ENCODE results near the gene VIT. TPM values are rescaled to one million over a fixed set of nuclear protein-coding genes. Genes with fewer than 3 reads are reported as not detected.

VIT gene, protein sequence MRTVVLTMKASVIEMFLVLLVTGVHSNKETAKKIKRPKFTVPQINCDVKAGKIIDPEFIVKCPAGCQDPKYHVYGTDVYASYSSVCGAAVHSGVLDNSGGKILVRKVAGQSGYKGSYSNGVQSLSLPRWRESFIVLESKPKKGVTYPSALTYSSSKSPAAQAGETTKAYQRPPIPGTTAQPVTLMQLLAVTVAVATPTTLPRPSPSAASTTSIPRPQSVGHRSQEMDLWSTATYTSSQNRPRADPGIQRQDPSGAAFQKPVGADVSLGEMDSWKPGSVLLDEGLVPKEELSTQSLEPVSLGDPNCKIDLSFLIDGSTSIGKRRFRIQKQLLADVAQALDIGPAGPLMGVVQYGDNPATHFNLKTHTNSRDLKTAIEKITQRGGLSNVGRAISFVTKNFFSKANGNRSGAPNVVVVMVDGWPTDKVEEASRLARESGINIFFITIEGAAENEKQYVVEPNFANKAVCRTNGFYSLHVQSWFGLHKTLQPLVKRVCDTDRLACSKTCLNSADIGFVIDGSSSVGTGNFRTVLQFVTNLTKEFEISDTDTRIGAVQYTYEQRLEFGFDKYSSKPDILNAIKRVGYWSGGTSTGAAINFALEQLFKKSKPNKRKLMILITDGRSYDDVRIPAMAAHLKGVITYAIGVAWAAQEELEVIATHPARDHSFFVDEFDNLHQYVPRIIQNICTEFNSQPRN
- total RNA-seq, result 1 to 10 TPM in 1 of 2 donors, under 1 TPM in 1; 0.50 to 1.3 TPM
- long read RNA-seq, partial matches to known transcripts, result 0 of 21 reads
- long read RNA-seq, other reads (novel, unspliced or antisense), result 19 of 21 reads

DNA sequence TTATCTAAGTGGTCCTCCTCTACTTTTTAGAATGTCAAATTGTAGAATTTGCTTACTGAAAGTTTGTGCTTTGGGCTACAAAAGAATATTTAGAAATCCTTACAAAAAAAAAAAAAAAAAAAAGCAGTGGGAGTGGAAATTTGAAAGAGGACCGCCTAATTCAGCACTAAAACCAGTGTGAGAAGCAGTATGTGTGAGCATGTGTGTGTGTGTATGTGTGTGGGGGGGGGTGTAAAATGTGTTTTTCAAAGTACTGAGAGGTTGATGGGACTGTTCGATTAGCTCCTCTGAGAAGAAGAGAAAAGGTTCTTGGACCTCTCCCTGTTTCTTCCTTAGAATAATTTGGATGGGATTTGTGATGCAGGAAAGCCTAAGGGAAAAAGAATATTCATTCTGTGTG, at the start of gene VIT:
Gene VIT (plus strand): TSS at position 175 of the 400 bp plus-strand sequence. CDS start 19,664 bp downstream, outside the sequence.
- no peak for DNase-seq
- intact Hi-C loops (cut with DNase I, micrococcal nuclease), result no loop called here
- ATAC-seq, result no peak

DNA sequence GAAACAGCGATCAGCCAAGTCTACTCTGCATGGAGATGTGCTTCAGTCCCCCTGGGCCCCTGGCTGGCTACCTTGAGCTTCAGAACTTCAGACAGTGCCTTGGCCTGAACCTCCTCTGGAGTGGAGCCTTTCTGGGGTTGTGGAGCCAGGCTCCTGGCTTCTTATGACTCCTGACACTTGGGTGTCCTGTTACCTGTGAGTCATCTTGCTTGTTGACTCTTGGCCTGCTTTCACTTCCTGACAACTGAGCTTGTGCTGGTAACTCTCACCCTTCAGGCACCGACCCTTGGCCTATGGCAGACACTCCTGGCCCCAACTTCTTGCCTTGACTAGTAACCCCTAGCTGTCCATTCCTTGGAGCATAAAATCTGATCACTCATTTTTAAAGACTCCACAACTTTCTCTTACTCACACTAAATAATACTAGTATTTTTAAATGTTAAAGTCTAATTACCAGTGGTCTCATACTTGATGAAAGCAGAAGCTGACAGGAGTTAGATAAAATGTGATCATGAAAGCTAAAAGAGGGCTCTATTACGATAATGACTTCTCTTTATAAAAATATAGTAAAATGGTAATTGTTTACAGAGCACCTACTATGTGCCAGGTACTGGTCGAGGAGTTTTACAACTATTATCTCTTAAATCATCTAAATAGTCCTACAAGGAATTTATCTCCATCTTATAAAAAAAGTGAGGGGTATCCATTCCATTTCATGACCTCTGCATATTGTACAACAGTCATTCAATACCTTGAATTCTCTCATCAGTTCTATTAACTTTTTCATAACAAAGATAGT, 46.3 kb upstream of the VIT start:
- DNase-seq (peak; percentile 17 to 58), ATAC-seq (peak; percentile 99)
- intact Hi-C loops (cut with DNase I, micrococcal nuclease), result no loop called here

DNA sequence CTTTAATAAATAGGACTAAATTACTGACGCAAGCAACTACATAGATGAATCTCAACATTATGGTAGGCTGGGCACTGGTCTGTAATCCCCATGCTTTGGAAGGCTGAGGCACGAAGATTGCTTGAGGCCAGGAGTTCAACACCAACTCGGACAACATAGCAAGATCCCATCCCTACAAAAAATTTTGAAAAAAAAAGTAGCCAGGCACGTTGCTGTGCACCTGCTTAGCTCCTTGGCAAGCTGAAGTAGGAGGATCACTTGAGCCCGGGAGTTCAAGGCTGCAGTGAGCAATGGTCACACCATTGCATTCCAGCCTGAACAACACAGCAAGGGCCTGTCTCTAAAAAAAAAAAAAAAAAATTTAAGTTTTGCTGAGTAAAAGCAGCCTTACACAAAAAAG, 43.4 kb upstream of the VIT start:
- DNase-seq (no peak), ATAC-seq (no peak)
- intact Hi-C loops (cut with DNase I, micrococcal nuclease), result no loop called here

DNA sequence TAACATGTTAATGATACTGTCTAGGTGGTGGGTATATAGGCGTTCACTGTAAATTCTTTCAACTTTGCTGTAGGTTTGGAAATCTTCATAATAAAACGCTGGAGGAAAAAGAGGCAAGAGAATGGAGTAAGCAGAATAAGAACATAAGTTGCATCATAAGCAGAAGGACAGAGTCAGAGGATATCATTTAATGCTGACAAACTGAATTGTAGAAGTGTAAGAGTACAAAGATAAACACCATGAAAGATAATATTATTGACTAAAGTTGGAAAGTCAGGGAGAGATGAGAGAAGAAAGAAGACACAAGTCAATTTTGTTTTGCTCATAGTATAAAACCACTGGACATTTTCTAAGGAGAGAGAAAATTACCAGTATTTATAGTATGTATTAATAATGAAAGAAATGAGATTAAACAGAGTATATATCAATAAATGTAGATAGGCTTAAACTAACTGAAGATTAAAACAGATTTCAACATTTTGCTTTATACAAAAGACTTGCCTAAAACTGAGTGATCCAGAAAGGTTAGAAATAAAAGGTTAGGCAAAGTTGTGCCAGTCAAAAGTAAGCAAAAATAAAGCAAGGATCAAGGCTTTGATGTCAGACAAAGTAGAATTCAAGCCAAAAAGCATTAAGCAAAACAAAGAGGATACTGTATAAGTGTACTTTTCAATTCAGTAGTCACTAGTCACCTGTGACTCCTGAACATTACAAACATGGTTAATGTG, 42.4 kb upstream of the VIT start:
- intact Hi-C loops (cut with DNase I, micrococcal nuclease), result no loop called here
- DNase-seq, result no peak
- no peak for ATAC-seq

DNA sequence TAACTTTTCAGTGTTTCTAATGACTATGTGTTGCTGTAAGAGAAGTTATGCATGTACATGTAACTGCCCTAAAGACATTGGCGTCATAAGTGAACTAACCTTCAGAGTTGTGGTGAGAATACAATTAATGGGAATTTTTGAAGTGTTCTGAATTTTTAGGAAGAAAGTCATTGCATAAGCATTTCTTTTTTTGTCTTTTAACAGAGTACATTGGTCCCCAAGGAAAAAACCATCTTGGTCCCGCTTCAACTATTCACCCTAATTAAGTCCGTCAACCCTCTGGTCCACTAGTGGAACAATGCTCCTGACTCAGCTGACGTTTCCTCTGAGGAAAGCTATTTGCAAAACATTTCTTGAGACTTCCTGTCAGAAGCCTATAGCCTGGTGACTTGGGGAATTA, 41.1 kb upstream of the VIT start:
- no peak for DNase-seq
- no peak for ATAC-seq

DNA sequence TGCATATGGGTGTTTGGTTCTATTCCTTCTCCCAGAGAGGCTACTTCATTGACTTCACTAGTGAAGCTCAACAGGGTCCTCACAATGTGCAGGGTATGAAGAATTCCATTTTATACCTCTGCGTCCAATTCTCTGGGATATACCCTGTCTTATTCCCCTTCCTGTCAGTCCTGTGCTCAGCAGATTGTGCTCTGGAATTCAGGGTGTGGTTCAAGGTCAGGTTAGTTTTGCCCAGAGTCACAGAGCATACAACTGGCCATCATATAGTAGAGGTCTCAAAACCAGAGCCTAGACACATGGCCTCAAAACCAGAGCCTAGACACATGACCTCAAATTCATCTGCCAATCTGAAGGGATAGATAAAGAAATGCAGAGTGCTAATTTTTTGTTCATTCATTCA, 38.8 kb upstream of the VIT start:
- ATAC-seq, result no peak

More for the DNA sequence above, 41.1 kb upstream of the VIT start:
- intact Hi-C loops (cut with DNase I, micrococcal nuclease), result no loop called here

DNA sequence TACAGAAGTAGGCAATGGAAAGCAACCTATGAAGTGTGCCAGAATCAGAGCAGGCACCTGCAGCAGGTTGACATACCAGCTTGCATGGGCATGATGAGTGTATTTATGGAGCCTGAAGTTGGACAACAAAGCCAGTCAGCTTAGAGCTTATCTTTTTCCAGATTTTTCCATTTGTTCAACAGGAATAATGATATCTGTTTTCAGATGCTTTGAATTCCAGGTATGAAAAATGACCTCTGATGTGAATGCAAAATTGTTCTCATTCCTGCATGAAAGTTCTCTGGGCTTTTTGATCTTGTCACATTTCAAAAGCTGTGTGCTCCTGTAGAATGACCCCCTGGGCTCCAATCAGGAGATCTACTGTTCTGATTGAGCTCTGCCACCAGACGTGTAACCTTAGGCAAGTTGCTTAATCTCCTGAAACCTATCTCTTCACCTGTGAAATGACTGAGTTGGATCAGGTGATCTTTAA, 38.2 kb upstream of the VIT start:
- no peak for DNase-seq
- no peak for ATAC-seq
- intact Hi-C loops (cut with DNase I, micrococcal nuclease), result no loop called here

More for the DNA sequence above, 38.8 kb upstream of the VIT start:
- intact Hi-C loops (cut with DNase I, micrococcal nuclease), result no loop called here
- no peak for DNase-seq

DNA sequence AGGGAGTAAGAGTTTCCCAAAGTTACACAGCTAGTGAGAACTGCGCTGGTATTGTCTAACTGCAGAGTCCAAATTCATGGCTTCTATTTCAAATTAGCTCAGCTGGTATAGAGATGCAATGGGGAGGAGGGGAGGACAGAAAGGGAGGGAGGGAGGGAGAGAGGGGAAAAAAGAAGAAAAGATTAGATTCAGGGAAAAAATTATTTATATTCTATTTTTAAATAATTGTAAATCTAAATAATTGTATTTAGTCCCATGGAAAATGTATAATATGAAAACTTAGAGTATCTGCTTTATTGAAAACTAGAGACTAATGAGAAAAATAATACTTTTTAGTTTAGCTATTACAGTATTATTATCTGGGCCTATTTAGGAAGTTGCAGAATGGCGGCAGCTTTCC, 37.3 kb upstream of the VIT start:
- intact Hi-C loops (cut with DNase I, micrococcal nuclease), result no loop called here
- DNase-seq (no peak), ATAC-seq (no peak)

DNA sequence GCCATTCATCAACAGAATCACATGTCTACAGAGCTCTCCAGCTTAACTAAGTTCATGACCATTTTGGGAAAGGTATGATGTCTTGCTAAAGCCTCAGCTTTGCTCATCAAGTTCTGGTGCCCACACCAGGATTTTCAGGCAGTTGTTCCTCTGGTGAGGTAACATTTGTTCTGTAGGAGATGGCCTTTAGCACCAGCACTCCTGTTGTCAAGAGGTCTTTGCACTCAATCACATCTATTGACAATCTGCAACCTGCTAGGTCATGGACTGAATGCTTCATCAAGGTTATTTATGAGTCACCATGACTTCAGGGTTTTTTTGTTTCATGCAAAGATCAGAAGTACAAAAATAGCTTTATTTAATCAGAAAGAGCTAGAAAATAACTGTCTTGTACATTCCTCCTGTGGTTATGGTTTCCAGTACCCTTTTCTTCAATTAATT, 36.6 kb upstream of the VIT start:
- ATAC-seq, result no peak
- DNase-seq, result no peak
- intact Hi-C loops (cut with DNase I, micrococcal nuclease), result loop anchor here in 1 of 2 donors (5.0 kb wide), 1 partner anchor 308 kb away; no protein-coding TSS in a partner anchor

DNA sequence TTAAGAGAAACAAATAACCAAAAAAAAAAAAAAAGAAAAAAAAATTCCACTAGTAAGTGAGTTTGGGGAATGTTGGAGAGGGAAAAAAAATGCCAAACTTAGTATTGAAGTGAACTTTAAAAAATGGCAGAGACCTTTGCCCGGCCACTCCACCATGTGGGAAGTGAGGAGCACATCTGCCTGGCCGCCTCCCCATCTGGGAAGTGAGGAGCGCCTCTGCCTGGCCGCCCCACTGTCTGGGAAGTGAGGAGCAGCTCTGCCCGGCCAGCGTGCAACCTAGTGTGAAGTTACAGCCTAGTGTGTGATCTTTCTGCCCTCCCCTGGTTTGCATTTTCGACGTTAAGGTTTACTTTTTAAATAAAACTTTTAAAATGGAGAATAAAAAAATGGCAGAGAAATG, 33.9 kb upstream of the VIT start:
- intact Hi-C loops (cut with DNase I, micrococcal nuclease), result loop anchor here in 1 of 2 donors (5.0 kb wide), 1 partner anchor 310 kb away; no protein-coding TSS in a partner anchor
- ATAC-seq (no peak), DNase-seq (no peak)

DNA sequence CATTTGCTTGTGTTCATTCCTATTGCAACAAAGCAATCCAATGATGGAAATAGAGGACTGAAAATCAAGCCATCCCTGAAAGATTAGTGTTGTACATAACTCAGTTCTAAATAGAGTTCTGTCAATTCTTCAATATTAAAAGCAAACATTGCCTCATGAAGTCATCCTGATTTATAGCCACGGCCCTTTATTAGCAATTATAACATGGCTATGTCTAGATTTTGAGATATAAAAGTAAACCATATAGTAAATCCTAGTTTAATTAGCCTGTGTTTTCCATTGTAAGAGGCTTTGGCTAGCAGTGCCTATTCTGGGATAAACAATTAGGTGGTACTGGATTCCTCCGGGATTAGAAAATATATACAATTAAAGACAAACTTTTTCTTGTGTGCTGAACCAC, 33.2 kb upstream of the VIT start:
- DNase-seq (no peak), ATAC-seq (no peak)
- intact Hi-C loops (cut with DNase I, micrococcal nuclease), result loop anchor here in 1 of 2 donors (5.0 kb wide), 1 partner anchor 311 kb away; no protein-coding TSS in a partner anchor

DNA sequence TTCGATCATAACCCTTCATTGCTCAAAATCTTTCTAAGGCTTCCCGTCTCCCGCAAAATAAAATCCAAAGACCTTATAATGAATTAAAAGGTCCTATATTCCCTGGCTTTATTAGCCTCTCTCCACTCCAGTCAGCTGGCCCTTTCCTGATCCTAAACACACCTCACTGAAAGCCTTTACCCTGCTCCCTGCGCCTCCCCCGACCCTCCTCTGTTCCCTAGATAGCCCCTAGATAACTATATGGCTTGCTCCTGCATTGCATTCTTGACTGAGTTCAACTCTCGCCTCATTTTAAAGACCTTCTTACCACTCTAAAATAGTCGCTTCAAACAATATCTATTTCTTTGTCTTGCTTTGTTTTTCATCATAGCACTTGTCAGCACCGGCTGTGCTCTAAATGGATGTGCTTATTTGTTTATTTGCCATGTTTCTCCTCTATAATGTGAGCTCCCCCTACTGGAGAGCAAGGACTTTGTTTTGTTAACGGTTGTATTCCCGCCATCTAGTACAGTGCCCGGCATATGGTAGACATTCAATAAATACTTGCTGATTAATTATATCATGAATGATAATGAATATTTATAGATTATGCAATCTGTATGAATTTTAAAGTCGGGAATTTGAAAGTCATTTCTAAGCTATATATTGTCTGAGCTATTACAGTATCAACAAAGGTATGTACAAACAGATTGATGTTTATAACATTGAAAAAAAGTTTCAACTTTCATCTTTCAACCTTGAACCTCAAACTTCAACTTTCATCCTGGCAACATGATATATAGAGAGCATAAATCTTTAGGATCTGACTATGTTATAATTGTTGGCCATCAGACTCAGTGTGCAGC, 32.4 kb upstream of the VIT start:
- ATAC-seq, result peak; percentile 85
- DNase-seq, result no peak
- intact Hi-C loops (cut with DNase I, micrococcal nuclease), result loop anchor here in 1 of 2 donors (5.0 kb wide), 1 partner anchor 312 kb away; no protein-coding TSS in a partner anchor

DNA sequence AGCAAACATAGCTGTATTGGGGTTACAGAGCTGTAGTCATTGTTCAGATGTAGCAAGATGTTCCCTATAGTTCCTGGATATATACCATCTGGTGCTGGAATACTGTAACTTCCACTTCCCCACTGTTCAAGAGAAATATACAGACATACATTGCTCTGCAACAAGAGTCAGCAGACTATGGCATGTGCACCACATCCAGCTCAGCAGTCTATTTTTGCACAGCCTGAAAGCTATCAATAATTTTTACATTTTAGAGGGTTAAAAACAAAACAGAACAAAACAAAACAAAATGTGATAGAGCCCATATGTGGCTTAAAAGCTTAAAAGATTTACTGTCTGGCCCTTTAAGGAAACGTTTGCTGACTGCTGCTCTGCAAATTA, 31.8 kb upstream of the VIT start:
- intact Hi-C loops (cut with DNase I, micrococcal nuclease), result loop anchor here in 1 of 2 donors (5.0 kb wide), 1 partner anchor 312 kb away; no protein-coding TSS in a partner anchor
- ATAC-seq, result no peak
- no peak for DNase-seq

DNA sequence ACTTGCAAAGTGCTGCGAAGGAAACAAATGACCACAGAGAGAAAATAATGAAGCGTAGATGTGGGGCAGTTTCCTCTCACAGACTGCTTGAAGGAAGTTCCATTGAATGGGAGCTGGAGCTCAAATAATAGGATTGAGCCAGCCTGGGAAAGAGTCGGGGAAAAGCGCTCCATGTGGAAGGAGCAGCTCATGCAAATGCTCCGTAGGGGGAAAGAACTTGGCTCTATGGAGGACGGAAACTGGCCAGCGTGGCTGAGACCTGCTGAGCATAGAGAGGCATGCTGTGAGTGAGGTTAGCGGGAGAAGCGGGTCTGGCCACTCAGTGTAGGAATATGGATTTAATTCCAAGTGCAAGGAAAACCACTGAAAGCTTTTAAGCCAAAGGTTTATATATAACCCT, 28.6 kb upstream of the VIT start:
- no peak for DNase-seq
- intact Hi-C loops (cut with DNase I, micrococcal nuclease), result no loop called here
- no peak for ATAC-seq

DNA sequence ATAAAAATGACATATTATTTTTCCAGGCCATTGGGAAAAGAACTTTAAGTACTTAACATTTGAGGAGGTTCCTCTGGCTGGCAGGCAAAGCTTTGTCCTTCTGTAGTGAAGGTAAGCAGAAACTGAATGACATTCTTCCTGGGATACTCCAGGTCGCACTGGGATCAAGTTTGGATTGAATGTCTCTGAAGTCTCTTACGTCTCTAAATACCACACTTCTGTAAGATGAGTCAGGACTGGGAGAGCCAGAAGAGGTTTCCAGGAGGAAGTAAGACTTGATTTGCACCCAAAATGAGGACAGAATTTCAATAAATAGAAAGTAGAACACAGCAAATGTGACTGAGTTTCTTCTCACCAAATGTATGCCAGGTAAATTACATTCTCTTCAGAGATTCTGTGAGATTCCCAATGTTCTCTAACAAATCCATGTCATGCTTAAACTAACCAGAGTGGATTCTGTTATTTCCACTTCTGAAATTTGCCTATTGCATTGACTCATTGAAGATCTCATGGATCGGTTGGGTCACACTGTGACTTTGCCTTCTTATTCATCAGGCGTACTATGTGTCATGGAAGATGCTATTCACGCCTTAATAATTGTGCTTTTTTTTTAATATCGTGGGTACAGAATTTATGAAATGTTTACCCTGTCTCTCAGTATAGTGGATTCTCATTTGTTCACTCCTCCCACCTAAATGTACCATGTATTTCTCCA, 25.5 kb upstream of the VIT start:
- DNase-seq (no peak), ATAC-seq (no peak)
- intact Hi-C loops (cut with DNase I, micrococcal nuclease), result no loop called here

DNA sequence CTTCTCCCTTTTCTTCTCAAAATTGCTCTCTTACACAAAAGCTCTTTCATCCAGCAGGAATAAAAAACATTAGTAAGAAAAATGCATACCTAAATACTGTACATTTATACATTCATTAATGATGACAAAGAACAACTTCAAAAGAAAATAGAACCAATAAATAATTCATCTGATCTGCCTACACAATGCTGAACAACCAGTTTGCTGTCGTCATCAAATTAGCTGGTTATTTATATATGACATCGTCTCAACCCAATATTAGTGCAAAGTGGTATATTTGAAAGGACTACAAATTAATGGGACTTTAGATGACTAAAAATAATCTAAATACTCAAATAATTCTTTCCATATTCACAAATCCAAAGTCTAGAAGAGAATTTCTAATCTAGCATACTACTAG, 24.8 kb upstream of the VIT start:
- no peak for DNase-seq
- ATAC-seq, result no peak
- intact Hi-C loops (cut with DNase I, micrococcal nuclease), result no loop called here

DNA sequence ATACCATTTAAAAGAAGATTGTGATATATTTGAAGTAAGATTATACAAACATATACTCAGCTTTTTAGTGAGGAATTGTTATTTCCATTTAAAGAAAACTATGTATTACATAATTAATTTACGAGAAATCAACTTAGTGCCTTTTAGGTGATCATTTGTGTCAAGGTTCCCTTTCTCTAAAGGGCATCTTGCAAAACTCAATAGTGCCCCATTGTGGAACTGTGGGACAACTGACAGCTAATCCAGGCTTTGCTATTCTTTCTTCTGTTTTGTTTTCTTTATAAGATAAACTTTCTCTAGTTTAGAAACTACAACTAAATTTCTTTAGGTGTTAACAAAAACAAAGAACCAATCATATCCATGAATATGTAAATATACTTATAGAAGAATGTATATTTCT, 24.3 kb upstream of the VIT start:
- DNase-seq, result no peak
- no peak for ATAC-seq
- intact Hi-C loops (cut with DNase I, micrococcal nuclease), result no loop called here

Measured in left colon (tissue), 2 donors.